SK-N-SH (cell line): ENCODE data around the gene IP6K1. TPM values are rescaled to one million over a fixed set of nuclear protein-coding genes. Genes with fewer than 3 reads are reported as not detected.

Experiments used
- CTCF ChIA-PET: fragments of 300-600, 350-600 bp; formaldehyde crosslinking; extraction: SDS; loops from one replicate; lab custom pipeline; 2021; lab: Yijun Ruan, JAX
- POLR2A ChIA-PET: fragments of 350-600 bp; sonication (Branson Sonifier 250); formaldehyde crosslinking; extraction: SDS; loops from one replicate; lab custom pipeline; 2020; ENCODE audit warnings: antibody characterized with exemption, inconsistent platforms; lab: Yijun Ruan, JAX
- DNase-seq: peaks from one replicate; pipeline ENCODE4 v3.0.0; 2012
- H2AFZ ChIP-seq: fragments of 200-600 bp; sonication (generic); 2 replicates; pipeline ENCODE4 v1.8.1; 2016; ENCODE audit warnings: antibody characterized with exemption, mild to moderate bottlenecking, low read depth
- H3F3A ChIP-seq: fragments of 200-600 bp; sonication (generic); replicated peaks from 2 replicates; pipeline ENCODE3; 2016; ENCODE audit warnings: antibody characterized with exemption, mild to moderate bottlenecking; ENCODE audit not compliant: insufficient read depth
- H3K27ac ChIP-seq, 2 experiments: fragments of 200-500 bp in 1 of 2; fragments of 200-600 bp in 1 of 2; sonication (Bioruptor generic) in 1 of 2; sonication (generic), shearing (Covaris generic) in 1 of 2; 2 replicates each; pipeline versions ENCODE4 v1.5.1 to v1.6.1; 2014 to 2016; ENCODE audit warnings: low read depth in 2 of 2, inconsistent platforms in 1 of 2, low read length in 1 of 2, mild to moderate bottlenecking in 1 of 2, mixed read lengths in 1 of 2
- H3K27me3 ChIP-seq: fragments of 200-600 bp; sonication (generic), shearing (Covaris generic); 2 replicates; pipeline ENCODE4 v1.6.1; 2016; ENCODE audit warnings: mixed run types; ENCODE audit not compliant: insufficient read depth
- H3K36me3 ChIP-seq, 2 experiments: fragments of 200-500 bp in 1 of 2; fragments of 200-600 bp in 1 of 2; sonication (Bioruptor generic) in 1 of 2; sonication (generic) in 1 of 2; replicated peaks in 1 of 2; 2 replicates each; pipeline versions ENCODE3 to v1.5.1; 2014 to 2016; ENCODE audit warnings: low read length in 1 of 2, mild to moderate bottlenecking in 1 of 2; ENCODE audit not compliant: insufficient read depth in 2 of 2, control insufficient read depth in 1 of 2
- H3K4me1 ChIP-seq, 2 experiments: fragments of 200-500 bp in 1 of 2; fragments of 200-600 bp in 1 of 2; sonication (Bioruptor generic) in 1 of 2; sonication (generic), shearing (Covaris generic) in 1 of 2; 2 replicates each; pipeline versions ENCODE4 v1.5.1 to v1.6.1; 2014 to 2016; ENCODE audit warnings: low read depth in 1 of 2, low read length in 1 of 2, mixed run types in 1 of 2; ENCODE audit not compliant: insufficient read depth in 2 of 2, control insufficient read depth in 1 of 2
- H3K4me2 ChIP-seq: fragments of 200-600 bp; sonication (generic), shearing (Covaris generic); 2 replicates; pipeline ENCODE4 v1.6.1; 2017; ENCODE audit warnings: mixed run types
- H3K4me3 ChIP-seq, 2 experiments: fragments of 200-500 bp in 1 of 2; fragments of 200-600 bp in 1 of 2; sonication (Bioruptor generic) in 1 of 2; sonication (generic), shearing (Covaris generic) in 1 of 2; 2 replicates each; pipeline versions ENCODE4 v1.5.1 to v1.8.1; 2014 to 2016; ENCODE audit warnings: low read depth in 2 of 2, inconsistent platforms in 1 of 2, low read length in 1 of 2, mild to moderate bottlenecking in 1 of 2, mixed read lengths in 1 of 2, moderate library complexity in 1 of 2
- H3K79me2 ChIP-seq: fragments of 200-600 bp; sonication (generic); 2 replicates; pipeline ENCODE4 v1.8.1; 2017; ENCODE audit warnings: mild to moderate bottlenecking; ENCODE audit not compliant: insufficient read depth
- H3K9ac ChIP-seq: fragments of 200-600 bp; sonication (generic); 2 replicates; pipeline ENCODE4 v1.6.1; 2017; ENCODE audit warnings: mixed run types
- H3K9me2 ChIP-seq: fragments of 200-600 bp; sonication (generic); 2 replicates; pipeline ENCODE4 v1.6.1; 2017; ENCODE audit warnings: mixed run types
- H3K9me3 ChIP-seq: fragments of 200-600 bp; sonication (generic); 2 replicates; pipeline ENCODE4 v1.6.1; 2017; ENCODE audit warnings: mixed run types, mild to moderate bottlenecking, moderate library complexity
- H4K20me1 ChIP-seq: fragments of 200-600 bp; sonication (generic); 2 replicates; pipeline ENCODE4 v1.6.1; 2017; ENCODE audit warnings: mild to moderate bottlenecking, mixed run types; ENCODE audit not compliant: insufficient read depth
- ELF1 ChIP-seq: IDR thresholded peaks from 2 replicates; pipeline ENCODE4 v1.4.0; 2012
- EP300 ChIP-seq, 2 experiments: IDR thresholded peaks; 2 replicates each; pipeline versions ENCODE4 v1.4.0 to v1.6.1; 2012; ENCODE audit warnings: borderline replicate concordance in 1 of 2, low read depth in 1 of 2, low read length in 1 of 2
- FOSL2 ChIP-seq: IDR thresholded peaks from 2 replicates; pipeline ENCODE4 v1.4.0; 2012; ENCODE audit warnings: low read depth, mild to moderate bottlenecking, moderate library complexity, borderline replicate concordance
- GABPA ChIP-seq: IDR thresholded peaks from 2 replicates; pipeline ENCODE4 v1.4.0; 2012; ENCODE audit warnings: low read depth, mild to moderate bottlenecking
- NRF1 ChIP-seq: IDR thresholded peaks from 2 replicates; pipeline ENCODE4 v1.6.1; 2012; ENCODE audit warnings: low read depth, mild to moderate bottlenecking, low read length
- POLR2AphosphoS5 ChIP-seq: IDR thresholded peaks from 2 replicates; pipeline ENCODE4 v1.6.1; 2012; ENCODE audit warnings: low read depth, low read length
- SIN3A ChIP-seq: IDR thresholded peaks from 2 replicates; pipeline ENCODE4 v1.6.1; 2012; ENCODE audit warnings: low read depth, mild to moderate bottlenecking, low read length, moderate library complexity, borderline replicate concordance
- SMC3 ChIP-seq: IDR thresholded peaks from 2 replicates; pipeline ENCODE4 v1.6.1; 2012; ENCODE audit warnings: low read depth, low read length, improper control_type of control experiment
- YY1 ChIP-seq: IDR thresholded peaks from 2 replicates; pipeline ENCODE4 v1.4.0; 2012; ENCODE audit warnings: low read depth, mild to moderate bottlenecking
- WGBS: methylation state at CpG from one replicate; pipeline ENCODE4 v1.1.6; 2017; ENCODE audit warnings: low lambda C conversion rate; 5-methylcytosine and 5-hydroxymethylcytosine counted together
- polyA plus RNA-seq, 3 experiments: library from polyadenylated mRNA; depleted of rRNA; stranded (reverse); fragments of >200 nt; gene quantifications; 2 replicates each; pipeline ENCODE4 v1.2.3, GENCODE V29; 2012
- TF ChIP-seq, protein P1 (sequence below): IDR thresholded peaks from 2 replicates; pipeline ENCODE4; 2012
- TF ChIP-seq, protein P2 (sequence below): fragments of 150-350 bp; IDR thresholded peaks from 2 replicates; pipeline ENCODE4 v1.6.1; 2017; ENCODE audit warnings: antibody characterized with exemption, low read length, low read depth, borderline replicate concordance
- TF ChIP-seq, protein P3 (sequence below): IDR thresholded peaks from 2 replicates; pipeline ENCODE4 v1.4.0; 2012; ENCODE audit warnings: low read depth
- TF ChIP-seq, protein P4 (sequence below): fragments of 150-350 bp; IDR thresholded peaks from 2 replicates; pipeline ENCODE4 v1.6.1; 2016; ENCODE audit warnings: mild to moderate bottlenecking, low read depth, low read length
- TF ChIP-seq, protein P5 (sequence below): fragments of 200-600 bp; sonication (generic); IDR thresholded peaks from 2 replicates; pipeline ENCODE4 v1.6.1; 2017; ENCODE audit warnings: antibody characterized with exemption, mild to moderate bottlenecking, moderate library complexity

Gene IP6K1
- polyA plus RNA-seq, 1 of the 3 experiments (the other 2 are of a cell fraction) = 23.3 TPM

DNA sequence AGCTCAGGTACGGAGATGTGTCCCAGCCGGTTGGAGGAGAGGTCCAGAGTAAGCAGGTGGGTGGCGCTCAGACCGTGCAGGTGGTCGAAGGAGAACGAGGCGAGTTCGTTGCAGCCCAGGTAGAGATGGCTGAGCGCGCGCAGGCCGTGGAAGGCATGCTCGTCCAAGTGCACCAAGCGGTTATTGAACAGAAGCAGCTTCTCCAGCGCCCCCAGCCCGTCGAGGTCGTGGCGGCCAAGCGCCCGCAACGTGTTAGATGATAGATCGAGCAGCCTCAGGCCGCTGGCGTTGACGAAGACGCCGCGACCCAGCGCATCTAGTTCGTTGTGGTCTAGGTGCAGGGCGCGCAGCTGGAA lies 67.5 kb downstream of the IP6K1 start:
- Histone ChIP-seq H3K36me3 (peaks cover 0 to 38% of the 10 kb centered on the region in 2 experiments), H3K9ac (no peak overlapping the region), H3K9me2 (no peaks in the 10 kb centered on the region), H3K4me3 (peak overlapping the region; percentile 47 to 61), H4K20me1 (no peaks in the 10 kb centered on the region), H3K4me1 (peaks cover 8 to 24% of the 10 kb centered on the region in 2 experiments; a peak in 2 of 4 replicates), H3K4me2 (peak overlapping the region; percentile 74), H2AFZ (no peak overlapping the region), H3K27ac (peak overlapping the region in 1 of 2 experiments; percentile 64; a peak in 2 of 4 replicates), H3K27me3 (no peaks in the 10 kb centered on the region), H3F3A (peaks cover 6% of the 10 kb centered on the region), H3K79me2 (peaks cover 15% of the 10 kb centered on the region), H3K9me3 (no peaks in the 10 kb centered on the region)
- 52% methylated on average over 20 of the region's 33 CpGs for WGBS
- TF ChIP-seq EP300 (IDR thresholded peaks at IDR 0.05; ENCODE audit: borderline replicate concordance in 1 of 2, low read depth in 1 of 2, low read length in 1 of 2) (no peak), FOSL2 (no peak), SIN3A (no peak), SMC3 (no peak), POLR2AphosphoS5 (no peak), ELF1 (no peak), YY1 (no peak)
- TF ChIP-seq, protein P1, sequence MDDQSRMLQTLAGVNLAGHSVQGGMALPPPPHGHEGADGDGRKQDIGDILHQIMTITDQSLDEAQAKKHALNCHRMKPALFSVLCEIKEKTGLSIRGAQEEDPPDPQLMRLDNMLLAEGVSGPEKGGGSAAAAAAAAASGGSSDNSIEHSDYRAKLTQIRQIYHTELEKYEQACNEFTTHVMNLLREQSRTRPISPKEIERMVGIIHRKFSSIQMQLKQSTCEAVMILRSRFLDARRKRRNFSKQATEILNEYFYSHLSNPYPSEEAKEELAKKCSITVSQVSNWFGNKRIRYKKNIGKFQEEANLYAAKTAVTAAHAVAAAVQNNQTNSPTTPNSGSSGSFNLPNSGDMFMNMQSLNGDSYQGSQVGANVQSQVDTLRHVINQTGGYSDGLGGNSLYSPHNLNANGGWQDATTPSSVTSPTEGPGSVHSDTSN = no peak; the same call in 1 of the 2 replicates
- TF ChIP-seq, protein P2, sequence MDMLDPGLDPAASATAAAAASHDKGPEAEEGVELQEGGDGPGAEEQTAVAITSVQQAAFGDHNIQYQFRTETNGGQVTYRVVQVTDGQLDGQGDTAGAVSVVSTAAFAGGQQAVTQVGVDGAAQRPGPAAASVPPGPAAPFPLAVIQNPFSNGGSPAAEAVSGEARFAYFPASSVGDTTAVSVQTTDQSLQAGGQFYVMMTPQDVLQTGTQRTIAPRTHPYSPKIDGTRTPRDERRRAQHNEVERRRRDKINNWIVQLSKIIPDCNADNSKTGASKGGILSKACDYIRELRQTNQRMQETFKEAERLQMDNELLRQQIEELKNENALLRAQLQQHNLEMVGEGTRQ = no peak
- TF ChIP-seq, protein P3, sequence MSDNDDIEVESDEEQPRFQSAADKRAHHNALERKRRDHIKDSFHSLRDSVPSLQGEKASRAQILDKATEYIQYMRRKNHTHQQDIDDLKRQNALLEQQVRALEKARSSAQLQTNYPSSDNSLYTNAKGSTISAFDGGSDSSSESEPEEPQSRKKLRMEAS = no peak
- no peak for DNase-seq
- ChIA-PET POLR2A (interaction anchor here (0.6 to 1.9 kb wide), 5 partner anchors 11 to 401 kb away, joined by 3 to 8 read pairs (median 4); no protein-coding TSS in a partner anchor), CTCF (interaction anchor here (1.1 to 7.9 kb wide), 14 partner anchors 10 to 188 kb away, joined by 3 to 76 read pairs (median 4); partner anchors contain the start of genes INKA1 and IP6K1)

DNA sequence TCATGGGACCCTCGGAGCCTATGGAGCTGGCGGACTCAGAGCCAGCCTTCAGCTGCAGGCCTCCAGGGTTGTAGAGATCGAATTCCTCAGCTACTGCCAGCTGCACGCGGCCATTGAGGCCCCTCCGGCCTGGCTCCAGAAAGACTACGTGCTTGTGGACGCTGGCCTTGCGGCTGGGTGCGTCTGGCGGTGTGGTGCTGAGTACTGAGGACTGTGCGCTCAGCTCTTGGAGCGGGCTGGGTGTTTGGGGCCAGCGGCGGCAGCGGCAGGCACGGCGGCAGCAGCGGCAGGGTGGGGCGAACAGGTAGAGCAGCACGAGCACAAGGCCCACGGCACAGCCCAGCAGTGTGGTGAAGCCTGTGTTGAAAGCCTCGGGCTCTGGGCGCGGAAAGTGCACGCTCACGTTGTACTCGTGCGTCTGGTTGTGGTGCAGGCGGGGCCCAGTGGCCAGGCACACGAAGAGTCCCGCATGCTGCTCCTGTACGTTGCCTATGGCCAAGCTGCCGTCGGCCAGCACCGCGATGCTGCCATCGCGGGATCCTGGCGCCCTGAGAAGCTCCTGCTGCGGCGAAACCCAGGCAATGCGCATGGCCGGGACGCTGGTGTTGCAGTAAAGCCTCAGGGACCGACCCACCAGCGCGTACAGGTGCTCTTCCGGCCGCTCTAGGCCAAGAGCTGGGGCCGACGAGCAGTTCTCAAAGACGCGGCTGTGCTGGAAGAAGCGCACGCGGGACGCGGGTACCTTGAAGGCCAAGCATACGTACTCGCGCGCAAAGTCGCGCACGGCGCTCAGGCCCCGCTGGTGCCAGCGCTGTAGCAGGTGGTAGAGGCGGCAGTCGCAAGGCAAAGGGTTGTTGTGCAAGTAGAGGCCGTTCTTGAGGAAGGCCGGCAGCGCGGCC lies 68.1 kb downstream of the IP6K1 start:
- no peaks in the 10 kb centered on the region for H3K9me3 ChIP-seq
- H4K20me1 ChIP-seq = no peaks in the 10 kb centered on the region
- H3K27me3 ChIP-seq = no peaks in the 10 kb centered on the region
- peaks cover 0 to 38% of the 10 kb centered on the region in 2 experiments for H3K36me3 ChIP-seq
- H2AFZ ChIP-seq = no peak overlapping the region
- POLR2A ChIA-PET = interaction anchor here (1.0 to 1.9 kb wide), 3 partner anchors 17 to 178 kb away, joined by 3 to 8 read pairs (median 4); no protein-coding TSS in a partner anchor
- CTCF ChIA-PET = interaction anchor here (1.1 to 7.9 kb wide), 12 partner anchors 16 to 188 kb away, joined by 3 to 76 read pairs (median 4); no protein-coding TSS in a partner anchor
- H3K4me2 ChIP-seq = peak overlapping the region; percentile 74
- H3K4me1 ChIP-seq = peaks cover 8 to 24% of the 10 kb centered on the region in 2 experiments; a peak in 2 of 4 replicates
- peak overlapping the region in 1 of 2 experiments; percentile 47; a peak in 1 of 4 replicates for H3K4me3 ChIP-seq
- H3K79me2 ChIP-seq = peaks cover 10% of the 10 kb centered on the region
- WGBS = 94% methylated on average over 62 of the region's 75 CpGs
- no peaks in the 10 kb centered on the region for H3K9me2 ChIP-seq
- peak; percentile 22 for DNase-seq
- H3K27ac ChIP-seq = no peak overlapping the region; a peak in 1 of 4 replicates
- TF ChIP-seq NRF1 = no peak
- TF ChIP-seq GABPA = no peak
- TF ChIP-seq, protein P4, sequence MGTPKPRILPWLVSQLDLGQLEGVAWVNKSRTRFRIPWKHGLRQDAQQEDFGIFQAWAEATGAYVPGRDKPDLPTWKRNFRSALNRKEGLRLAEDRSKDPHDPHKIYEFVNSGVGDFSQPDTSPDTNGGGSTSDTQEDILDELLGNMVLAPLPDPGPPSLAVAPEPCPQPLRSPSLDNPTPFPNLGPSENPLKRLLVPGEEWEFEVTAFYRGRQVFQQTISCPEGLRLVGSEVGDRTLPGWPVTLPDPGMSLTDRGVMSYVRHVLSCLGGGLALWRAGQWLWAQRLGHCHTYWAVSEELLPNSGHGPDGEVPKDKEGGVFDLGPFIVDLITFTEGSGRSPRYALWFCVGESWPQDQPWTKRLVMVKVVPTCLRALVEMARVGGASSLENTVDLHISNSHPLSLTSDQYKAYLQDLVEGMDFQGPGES = no peak
- no peak for TF ChIP-seq SIN3A
- no peak for TF ChIP-seq EP300 (IDR thresholded peaks at IDR 0.05; ENCODE audit: borderline replicate concordance in 1 of 2, low read depth in 1 of 2, low read length in 1 of 2)
- TF ChIP-seq, protein P5, sequence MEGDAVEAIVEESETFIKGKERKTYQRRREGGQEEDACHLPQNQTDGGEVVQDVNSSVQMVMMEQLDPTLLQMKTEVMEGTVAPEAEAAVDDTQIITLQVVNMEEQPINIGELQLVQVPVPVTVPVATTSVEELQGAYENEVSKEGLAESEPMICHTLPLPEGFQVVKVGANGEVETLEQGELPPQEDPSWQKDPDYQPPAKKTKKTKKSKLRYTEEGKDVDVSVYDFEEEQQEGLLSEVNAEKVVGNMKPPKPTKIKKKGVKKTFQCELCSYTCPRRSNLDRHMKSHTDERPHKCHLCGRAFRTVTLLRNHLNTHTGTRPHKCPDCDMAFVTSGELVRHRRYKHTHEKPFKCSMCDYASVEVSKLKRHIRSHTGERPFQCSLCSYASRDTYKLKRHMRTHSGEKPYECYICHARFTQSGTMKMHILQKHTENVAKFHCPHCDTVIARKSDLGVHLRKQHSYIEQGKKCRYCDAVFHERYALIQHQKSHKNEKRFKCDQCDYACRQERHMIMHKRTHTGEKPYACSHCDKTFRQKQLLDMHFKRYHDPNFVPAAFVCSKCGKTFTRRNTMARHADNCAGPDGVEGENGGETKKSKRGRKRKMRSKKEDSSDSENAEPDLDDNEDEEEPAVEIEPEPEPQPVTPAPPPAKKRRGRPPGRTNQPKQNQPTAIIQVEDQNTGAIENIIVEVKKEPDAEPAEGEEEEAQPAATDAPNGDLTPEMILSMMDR = no peak
- no peak overlapping the region for H3K9ac ChIP-seq
- peaks cover 6% of the 10 kb centered on the region for H3F3A ChIP-seq
